Measurements from ENCODE around the gene CIART.
"Not testable (repeated sequence)": the region's sequence is repeated elsewhere in the genome, so short reads cannot be mapped to it uniquely, and the experiment has no call there.

Gene CIART

GRCh38 chr1:150311762-150312161 is 29.4 kb downstream of the CIART start:
- no peak for DNase-seq

- DNase-seq: not testable (repeated sequence)
These were observed 32.3 kb downstream of the CIART start for GRCh38 chr1:150314691-150315090.

- DNase-seq: no peak
These were observed 38.3 kb downstream of the CIART start for GRCh38 chr1:150320667-150320978.

- no peak for DNase-seq
These were observed 39.4 kb downstream of the CIART start for GRCh38 chr1:150321826-150322166.

GRCh38 chr1:150322310-150322709 is 40.0 kb downstream of the CIART start:
- no peak for DNase-seq

GRCh38 chr1:150332651-150333290 is 50.4 kb downstream of the CIART start:
- DNase-seq: no peak

Measured in NCI-H2029 treated with DMSO at 0.1 percent for 48 hours (cell line).